Mesenchymal stem cell (in vitro differentiated cells and primary cell): ENCODE data around the gene ZNF25. TPM values are rescaled to one million over a fixed set of nuclear protein-coding genes. Genes with fewer than 3 reads are reported as not detected.
"Not testable (repeated sequence)": the region's sequence is repeated elsewhere in the genome, so short reads cannot be mapped to it uniquely, and the experiment has no call there.

Source experiments
- DNase-seq: peaks from one replicate; pipeline ENCODE4 v3.0.0-alpha.2; 2013
- H2AFZ ChIP-seq: one replicate; pipeline ENCODE4 v1.6.1; 2013; ENCODE audit warnings: low read depth, mild to moderate bottlenecking, control low read depth, inconsistent platforms, low read length, moderate library complexity
- H2AK5ac ChIP-seq: 2 replicates; pipeline ENCODE4 v1.6.1; 2013; ENCODE audit warnings: low read length, moderate library complexity, mild to moderate bottlenecking, inconsistent platforms; ENCODE audit not compliant: severe bottlenecking
- H2BK120ac ChIP-seq: one replicate; pipeline ENCODE4 v1.6.1; 2013; ENCODE audit warnings: low read depth, mild to moderate bottlenecking, inconsistent platforms, low read length, moderate library complexity
- H2BK12ac ChIP-seq, 2 experiments: one replicate each; pipeline ENCODE4 v1.6.1; 2013; ENCODE audit warnings: inconsistent platforms in 2 of 2, low read length in 2 of 2, mild to moderate bottlenecking in 2 of 2, moderate library complexity in 2 of 2, control low read depth in 1 of 2
- H2BK15ac ChIP-seq: one replicate; pipeline ENCODE4 v1.6.1; 2013; ENCODE audit warnings: mild to moderate bottlenecking, low read depth, inconsistent platforms; ENCODE audit not compliant: poor library complexity, severe bottlenecking
- H2BK5ac ChIP-seq: 2 replicates; pipeline ENCODE4 v1.6.1; 2013; ENCODE audit warnings: low read depth, mild to moderate bottlenecking, low read length, control low read depth, inconsistent platforms; ENCODE audit not compliant: poor library complexity, severe bottlenecking
- H3K14ac ChIP-seq, 2 experiments: one replicate each; pipeline ENCODE4 v1.6.1; 2013; ENCODE audit warnings: inconsistent platforms in 2 of 2, low read length in 2 of 2, control low read depth in 1 of 2, mild to moderate bottlenecking in 1 of 2, moderate library complexity in 1 of 2
- H3K18ac ChIP-seq, 2 experiments: one replicate each; pipeline ENCODE4 v1.6.1; 2013; ENCODE audit warnings: inconsistent platforms in 2 of 2, low read length in 2 of 2, control low read depth in 1 of 2, low read depth in 1 of 2, mild to moderate bottlenecking in 1 of 2
- H3K23ac ChIP-seq, 2 experiments: one replicate each; pipeline ENCODE4 v1.6.1; 2013; ENCODE audit warnings: inconsistent platforms in 2 of 2, low read length in 2 of 2, mild to moderate bottlenecking in 2 of 2, moderate library complexity in 2 of 2, control low read depth in 1 of 2
- H3K27ac ChIP-seq: 2 replicates; pipeline ENCODE4 v1.5.1; 2013; ENCODE audit warnings: mild to moderate bottlenecking, moderate library complexity, low read length, control low read depth, inconsistent platforms; ENCODE audit not compliant: poor library complexity, severe bottlenecking
- H3K27me3 ChIP-seq, 2 experiments: 2 replicates each; pipeline versions ENCODE4 v1.6.1 to v1.7.0; 2013; ENCODE audit warnings: low read length in 2 of 2, mild to moderate bottlenecking in 2 of 2, moderate library complexity in 2 of 2, control low read depth in 1 of 2, inconsistent platforms in 1 of 2; ENCODE audit not compliant: control insufficient read depth in 1 of 2, insufficient read depth in 1 of 2
- H3K36me3 ChIP-seq, 2 experiments: 2 replicates each; pipeline versions ENCODE4 v1.6.1 to v1.7.0; 2013; ENCODE audit warnings: low read length in 2 of 2, control low read depth in 1 of 2, inconsistent platforms in 1 of 2, low read depth in 1 of 2, mild to moderate bottlenecking in 1 of 2; ENCODE audit not compliant: insufficient read depth in 2 of 2, control insufficient read depth in 1 of 2
- H3K4ac ChIP-seq, 2 experiments: one replicate each; pipeline ENCODE4 v1.6.1; 2013; ENCODE audit warnings: inconsistent platforms in 2 of 2, low read length in 2 of 2, mild to moderate bottlenecking in 2 of 2, moderate library complexity in 2 of 2, control low read depth in 1 of 2, low read depth in 1 of 2
- H3K4me1 ChIP-seq: 2 replicates; pipeline ENCODE4 v1.6.1; 2013; ENCODE audit warnings: low read depth, low read length, control low read depth; ENCODE audit not compliant: control insufficient read depth, insufficient read depth
- H3K4me2 ChIP-seq: 2 replicates; pipeline ENCODE4 v1.6.1; 2013; ENCODE audit warnings: low read length, mild to moderate bottlenecking, inconsistent platforms; ENCODE audit not compliant: poor library complexity, severe bottlenecking
- H3K4me3 ChIP-seq, 2 experiments: 2 replicates each; pipeline versions ENCODE4 v1.5.1 to v1.7.0; 2013; ENCODE audit warnings: low read length in 2 of 2, mild to moderate bottlenecking in 2 of 2, control low read depth in 1 of 2, low read depth in 1 of 2; ENCODE audit not compliant: insufficient read depth in 1 of 2
- H3K79me1 ChIP-seq: replicated peaks from 2 replicates; pipeline ENCODE4 v1.6.1; 2013; ENCODE audit warnings: mild to moderate bottlenecking, control low read depth, low read length, inconsistent platforms; ENCODE audit not compliant: poor library complexity, severe bottlenecking
- H3K9ac ChIP-seq: 2 replicates; pipeline ENCODE4 v1.7.0; 2013; ENCODE audit warnings: mild to moderate bottlenecking, low read length, moderate library complexity
- H3K9me3 ChIP-seq: 2 replicates; pipeline ENCODE4 v1.7.0; 2013; ENCODE audit warnings: mild to moderate bottlenecking, low read length; ENCODE audit not compliant: control insufficient read depth
- H4K8ac ChIP-seq: one replicate; pipeline ENCODE4 v1.6.1; 2013; ENCODE audit warnings: inconsistent platforms, mild to moderate bottlenecking, low read length, moderate library complexity
- H4K91ac ChIP-seq: one replicate; pipeline ENCODE4 v1.6.1; 2013; ENCODE audit warnings: mild to moderate bottlenecking, low read length, inconsistent platforms
- WGBS: methylation state at CpG from one replicate; pipeline ENCODE4 v1.1.7; 2013; ENCODE audit warnings: mixed read lengths; 5-methylcytosine and 5-hydroxymethylcytosine counted together
- polyA plus RNA-seq, 2 experiments: library from polyadenylated mRNA; stranded (reverse); fragments of 200-250 nt; gene quantifications; one replicate each; pipeline ENCODE4 v1.2.3, GENCODE V29; 2013

The ZNF25 gene
- polyA plus RNA-seq (2013, experiment 1 of 2) = 5.1 TPM
- polyA plus RNA-seq (2013, experiment 2 of 2) = 5.0 TPM

DNA sequence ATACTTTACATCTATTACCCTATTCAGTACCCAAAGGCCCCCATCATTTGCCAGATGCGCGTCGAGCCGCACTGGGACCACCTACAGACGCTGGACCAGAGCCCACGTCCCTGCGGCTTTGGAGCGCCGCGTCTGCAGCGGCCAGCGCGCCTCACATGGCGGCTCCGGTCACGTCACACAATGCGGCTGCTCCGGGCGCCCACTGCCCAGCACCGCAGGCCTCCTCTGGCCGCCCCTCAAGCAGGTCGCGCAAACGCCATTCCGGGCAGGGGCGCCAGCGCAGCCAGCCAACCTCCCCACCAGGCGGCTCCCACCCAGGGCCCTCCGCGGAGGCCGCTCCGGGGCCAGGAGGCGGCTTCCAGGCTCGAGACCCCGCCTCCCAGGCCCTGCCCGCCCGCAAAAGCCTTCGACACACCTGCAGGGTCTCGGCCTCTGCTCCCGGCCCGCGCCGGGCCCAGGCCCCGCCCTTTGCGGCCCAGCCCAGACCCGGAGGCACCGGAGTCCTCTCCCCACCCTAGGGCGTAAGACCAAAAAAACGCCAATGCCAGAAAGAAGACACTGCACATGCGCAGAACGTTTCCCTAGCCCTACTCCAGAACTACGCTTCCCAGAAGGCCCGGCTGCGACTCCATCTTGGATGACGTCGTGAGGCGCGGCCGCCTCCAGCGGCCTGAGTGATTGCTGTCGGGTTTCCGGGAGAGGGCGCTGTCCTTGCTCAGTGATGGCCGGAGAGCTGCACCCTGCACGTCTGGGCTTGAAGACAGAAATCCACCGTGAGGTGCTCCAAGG is at the start of gene ZNF25:
Gene ZNF25 (minus strand): TSS at position 557 of the 789 bp plus-strand sequence. CDS start 4,925 bp downstream, outside the sequence.
- Histone ChIP-seq H2AK5ac (no peak within 1 kb of the TSS), H2AFZ (peak within 1 kb of the TSS; percentile 96), H3K4me1 (no peaks in the 10 kb centered on the region), H3K27me3 (no peaks in the 10 kb centered on the region), H2BK120ac (peak within 1 kb of the TSS; percentile 79), H3K9me3 (no peaks in the 10 kb centered on the region), H2BK5ac (peak within 1 kb of the TSS; percentile 89), H3K4me3 (peak within 1 kb of the TSS; percentile 94), H3K4ac (peak within 1 kb of the TSS; percentile 64 to 83), H4K8ac (peak within 1 kb of the TSS; percentile 94), H3K4me2 (peak within 1 kb of the TSS; percentile 91), H3K79me1 (peaks cover 13% of the 10 kb centered on the region), H2BK12ac (peak within 1 kb of the TSS in 1 of 2 experiments; percentile 3), H3K27ac (peak within 1 kb of the TSS; percentile 4), H3K9ac (peak within 1 kb of the TSS; percentile 97), H3K18ac (peak within 1 kb of the TSS; percentile 85 to 96), H4K91ac (peak within 1 kb of the TSS; percentile 99), H3K14ac (peak within 1 kb of the TSS; percentile 66 to 91), H3K36me3 (no peaks in the 10 kb centered on the region), H2BK15ac (peak within 1 kb of the TSS; percentile 67), H3K23ac (peak within 1 kb of the TSS in 1 of 2 experiments; percentile 78)
- under 1% methylated on average over 61 of the region's 66 CpGs for WGBS
- peak; percentile 98 for DNase-seq

DNA sequence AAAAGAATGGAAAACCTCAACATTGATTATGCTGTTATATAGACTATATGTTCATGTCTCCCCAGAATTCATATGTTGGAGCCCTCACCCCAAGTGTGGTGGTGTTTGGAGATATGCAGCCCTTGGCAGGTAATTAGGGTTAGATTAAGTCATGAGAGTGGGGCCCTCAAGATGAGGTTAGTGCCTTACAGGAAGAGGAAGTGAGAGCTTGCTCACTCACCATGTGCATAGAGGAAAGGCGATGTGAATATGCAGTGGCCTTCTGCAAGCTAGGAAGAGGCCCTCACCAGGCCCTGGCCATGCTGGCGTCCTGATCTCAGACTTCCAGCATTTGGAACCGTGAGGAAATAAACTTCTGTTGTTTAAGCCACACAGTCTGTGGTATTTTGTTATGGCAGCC is 48.8 kb upstream of the ZNF25 start:
- Histone ChIP-seq H3K9me3 (no peaks in the 10 kb centered on the region), H3K79me1 (peaks cover 7% of the 10 kb centered on the region), H3K4me2 (no peak overlapping the region), H3K4me1 (no peaks in the 10 kb centered on the region), H2BK15ac (no peak overlapping the region), H2AFZ (no peak overlapping the region), H4K91ac (no peak overlapping the region), H2BK5ac (no peak overlapping the region), H3K9ac (no peak overlapping the region), H3K27ac (no peak overlapping the region), H3K4ac (no peak overlapping the region), H2AK5ac (no peak overlapping the region), H2BK120ac (no peak overlapping the region), H3K4me3 (no peak overlapping the region), H3K18ac (no peak overlapping the region), H3K23ac (no peak overlapping the region), H2BK12ac (no peak overlapping the region), H4K8ac (no peak overlapping the region), H3K14ac (no peak overlapping the region), H3K27me3 (no peaks in the 10 kb centered on the region), H3K36me3 (peaks cover 15 to 69% of the 10 kb centered on the region in 2 experiments)
- no peak for DNase-seq
- WGBS = 96% methylated on average over 3 of the region's 3 CpGs

DNA sequence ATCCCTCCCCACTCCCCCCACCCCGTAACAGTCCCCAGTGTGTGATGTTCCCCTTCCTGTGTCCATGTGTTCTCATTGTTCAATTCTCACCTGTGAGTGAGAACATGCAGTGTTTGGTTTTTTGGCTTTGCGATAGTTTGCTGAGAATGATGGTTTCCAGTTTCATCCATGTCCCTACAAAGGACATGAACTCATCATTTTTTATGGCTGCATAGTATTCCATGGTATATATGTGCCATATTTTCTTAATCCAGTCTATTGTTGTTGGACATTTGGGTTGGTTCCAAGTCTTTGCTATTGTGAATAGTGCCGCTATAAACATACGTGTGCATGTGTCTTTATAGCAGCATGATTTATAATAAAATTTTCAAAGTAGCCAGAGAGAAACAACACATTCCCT is 42.7 kb upstream of the ZNF25 start:
- H3K4me3 ChIP-seq, H2BK12ac ChIP-seq, H2AK5ac ChIP-seq, H3K14ac ChIP-seq, H2AFZ ChIP-seq, H3K27ac ChIP-seq, H3K9me3 ChIP-seq, H3K9ac ChIP-seq, H2BK120ac ChIP-seq, H3K4me1 ChIP-seq, H4K8ac ChIP-seq, H3K23ac ChIP-seq, H3K27me3 ChIP-seq, H3K4ac ChIP-seq, H2BK15ac ChIP-seq, H4K91ac ChIP-seq, H3K18ac ChIP-seq, H2BK5ac ChIP-seq, DNase-seq, H3K4me2 ChIP-seq: not testable (repeated sequence)
- Histone ChIP-seq H3K36me3 (peaks cover 13 to 77% of the 10 kb centered on the region in 2 experiments), H3K79me1 (peaks cover 14% of the 10 kb centered on the region)
- no CpG with 5 or more reads among the region's 4 CpGs for WGBS

DNA sequence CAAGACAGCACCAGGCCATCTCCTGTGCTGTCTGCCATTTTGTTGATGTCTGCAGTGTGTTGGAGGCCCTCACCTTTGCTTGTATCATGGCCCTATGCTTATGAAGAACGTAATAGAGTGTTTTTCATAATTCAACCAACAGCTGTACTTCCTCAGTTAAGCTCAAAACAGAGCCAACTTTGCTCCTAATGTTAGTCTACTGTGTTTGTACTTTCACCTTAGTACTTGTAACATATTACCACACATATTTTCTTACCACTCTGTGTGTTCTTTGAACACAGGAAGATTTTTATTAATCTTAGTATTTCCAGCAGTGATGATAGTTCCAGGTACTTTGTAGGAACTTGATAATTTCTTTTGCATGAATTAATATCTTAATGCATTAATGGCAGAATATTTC is 39.9 kb upstream of the ZNF25 start:
- Histone ChIP-seq H3K23ac (no peak overlapping the region), H3K4me2 (no peak overlapping the region), H4K91ac (no peak overlapping the region), H2BK120ac (no peak overlapping the region), H3K36me3 (peaks cover 14 to 67% of the 10 kb centered on the region in 2 experiments), H2BK12ac (no peak overlapping the region), H3K4me3 (no peak overlapping the region), H3K4me1 (peaks cover 2% of the 10 kb centered on the region), H3K14ac (no peak overlapping the region), H3K9ac (no peak overlapping the region), H3K27me3 (no peaks in the 10 kb centered on the region), H4K8ac (no peak overlapping the region), H2BK15ac (no peak overlapping the region), H3K79me1 (peaks cover 19% of the 10 kb centered on the region), H2AFZ (no peak overlapping the region), H3K9me3 (peaks cover 8% of the 10 kb centered on the region), H3K4ac (no peak overlapping the region), H2AK5ac (no peak overlapping the region), H3K18ac (no peak overlapping the region), H2BK5ac (no peak overlapping the region), H3K27ac (no peak overlapping the region)
- 60% methylated on average over 1 of the region's 1 CpG for WGBS
- DNase-seq = no peak
